Sigmoid colon (tissue), 7 donors: Measurements from ENCODE around the gene TSPAN15. TPM values are rescaled to one million over a fixed set of nuclear protein-coding genes. Genes with fewer than 3 reads are reported as not detected.
A peak's percentile ranks its signal among the peaks of the same experiment; 100 is the strongest.

Experiments
- DNase-seq: peaks from one replicate; pipeline ENCODE4 v3.0.0-alpha.2; 2019
- H3K27ac ChIP-seq, 4 donors: fragments of 200-600 bp; sonication (generic); one replicate each; pipeline ENCODE4 v1.5.1; 2016 to 2019; ENCODE audit warnings: mild to moderate bottlenecking in 1 of 4
- H3K27me3 ChIP-seq, 3 donors: fragments of 200-600 bp; sonication (generic); one replicate each; pipeline ENCODE4 v1.5.1; 2019; ENCODE audit warnings: mild to moderate bottlenecking in 1 of 3
- H3K36me3 ChIP-seq, 4 donors: fragments of 200-600 bp; sonication (generic); one replicate each; pipeline ENCODE4 v1.5.1; 2016 to 2019
- H3K4me1 ChIP-seq, 4 donors: fragments of 200-600 bp; sonication (generic); one replicate each; pipeline ENCODE4 v1.5.1; 2017 to 2019
- H3K4me3 ChIP-seq, 4 donors: fragments of 200-600 bp; sonication (generic); one replicate each; pipeline ENCODE4 v1.5.1; 2017 to 2019; ENCODE audit warnings: mild to moderate bottlenecking in 2 of 4, moderate library complexity in 1 of 4
- H3K9me3 ChIP-seq, 4 donors: fragments of 200-600 bp in 3 of 4; sonication (generic) in 3 of 4; one replicate each; pipeline versions ENCODE4 v1.5.1 to v1.6.1; 2013 to 2019
- CTCF ChIP-seq, 4 experiments: fragments of 450-650 bp in 3 of 4; fragments of 200-600 bp in 1 of 4; IDR thresholded peaks; one replicate each; pipeline ENCODE4 v1.5.1; 2016 to 2019; ENCODE audit warnings: antibody characterized with exemption in 4 of 4, mild to moderate bottlenecking in 3 of 4, moderate library complexity in 2 of 4
- EP300 ChIP-seq, 4 donors: sonication (generic); formaldehyde crosslinking; IDR thresholded peaks; one replicate each; pipeline ENCODE4 v1.6.1; 2017; ENCODE audit warnings: antibody characterized with exemption in 4 of 4
- POLR2A ChIP-seq, 2 donors: fragments of 450-650 bp; IDR thresholded peaks; one replicate each; pipeline ENCODE4 v1.6.1; 2016; ENCODE audit warnings: antibody characterized with exemption in 2 of 2, mild to moderate bottlenecking in 2 of 2, moderate library complexity in 2 of 2
- POLR2AphosphoS5 ChIP-seq, 4 donors: sonication (generic); formaldehyde crosslinking; IDR thresholded peaks; one replicate each; pipeline ENCODE4 v1.6.1; 2017; ENCODE audit warnings: antibody characterized with exemption in 4 of 4
- whole genome bisulfite sequencing, 2 donors: extraction: QIAGEN DNeasy Blood & Tissue Kit; methylation state at CpG; one replicate each; pipeline ENCODE4 v1.1.7; 2013; 5-methylcytosine and 5-hydroxymethylcytosine counted together
- intact Hi-C: fragments of 100-400 bp; cut with DNase I; formaldehyde crosslinking; loops from one replicate; pipeline ENCODE4 v1.15.1; 2023
- polyA plus RNA-seq, 3 donors: library from polyadenylated mRNA; stranded (reverse); fragments of 200-250 nt; gene quantifications; one replicate each; pipeline ENCODE4 v1.2.3, GENCODE V29; 2013
- total RNA-seq, 4 donors: library from RNA; depleted of rRNA; stranded (reverse); fragments of >200 nt; gene quantifications; one replicate each; pipeline ENCODE4 v1.1.0, GENCODE V29; 2016
- donor health status: healthy with polysubstance abuse.
- donor health status: Bipolar disorder and iron deficiency.
- donor health status: healthy.

TSPAN15 gene
- total and polyA plus RNA-seq, 7 donors, result 43.0 to 100 (median 70.9) TPM

- no peak for DNase-seq
- H3K36me3 ChIP-seq, result peaks cover 0 to 17% (median 4%) of the 10 kb centered on the region in 4 donors
- H3K27me3 ChIP-seq, result no peaks in the 10 kb centered on the region
- intact Hi-C loops, result no loop called here
- peak overlapping the region; percentile 79 to 93 (median 92) for H3K27ac ChIP-seq
- H3K9me3 ChIP-seq, result no peaks in the 10 kb centered on the region
- WGBS, 2 donors, result 90 to 91% methylated on average over 9 of the region's 9 CpGs
- TF ChIP-seq POLR2AphosphoS5 (IDR thresholded peaks at IDR 0.05) (no peak), EP300 (IDR thresholded peaks at IDR 0.05) (no peak), POLR2A (IDR thresholded peaks at IDR 0.05) (no peak), CTCF (IDR thresholded peaks at IDR 0.05) (no peak)
- peaks cover 0 to 95% (median 90%) of the 10 kb centered on the region in 4 donors for H3K4me1 ChIP-seq
- H3K4me3 ChIP-seq, result no peak overlapping the region
These were observed 9.4 kb downstream of the TSPAN15 start for GRCh38 chr10:69460576-69461242.

- H3K27me3 ChIP-seq, result no peaks in the 10 kb centered on the region
- no peaks in the 10 kb centered on the region for H3K9me3 ChIP-seq
- WGBS, 2 donors, result 78 to 85% methylated on average over 5 of the region's 5 CpGs
- H3K36me3 ChIP-seq, result peaks cover 0 to 10% (median 4%) of the 10 kb centered on the region in 4 donors
- H3K4me3 ChIP-seq, result no peak overlapping the region
- peak overlapping the region; percentile 79 to 93 (median 92) for H3K27ac ChIP-seq
- intact Hi-C loops, result no loop called here
- no peak for DNase-seq
- TF ChIP-seq POLR2AphosphoS5 (IDR thresholded peaks at IDR 0.05) (no peak), EP300 (IDR thresholded peaks at IDR 0.05) (no peak), POLR2A (IDR thresholded peaks at IDR 0.05) (no peak)
- H3K4me1 ChIP-seq, result peaks cover 0 to 99% (median 94%) of the 10 kb centered on the region in 4 donors
These were observed 10.2 kb downstream of the TSPAN15 start for GRCh38 chr10:69461243-69462025.

- DNase-seq, result no peak
- H3K4me1 ChIP-seq, result peaks cover 0 to 99% (median 87%) of the 10 kb centered on the region in 4 donors
- H3K27ac ChIP-seq, result peak overlapping the region; percentile 79 to 93 (median 92)
- no peaks in the 10 kb centered on the region for H3K27me3 ChIP-seq
- TF ChIP-seq POLR2AphosphoS5 (IDR thresholded peaks at IDR 0.05) (no peak), EP300 (IDR thresholded peaks at IDR 0.05) (no peak), CTCF (IDR thresholded peaks at IDR 0.05) (no peak), POLR2A (IDR thresholded peaks at IDR 0.05) (no peak)
- no peaks in the 10 kb centered on the region for H3K9me3 ChIP-seq
- no peak overlapping the region for H3K4me3 ChIP-seq
- intact Hi-C loops, result no loop called here
- 83 to 90% methylated on average over 6 of the region's 6 CpGs for WGBS, 2 donors
- no peaks in the 10 kb centered on the region for H3K36me3 ChIP-seq
These were observed 12.6 kb downstream of the TSPAN15 start for GRCh38 chr10:69463886-69464285.

- intact Hi-C loops, result no loop called here
- Histone ChIP-seq H3K27ac (peak overlapping the region; percentile 79 to 93 (median 92)), H3K36me3 (no peaks in the 10 kb centered on the region), H3K9me3 (no peaks in the 10 kb centered on the region), H3K27me3 (no peaks in the 10 kb centered on the region), H3K4me1 (peaks cover 0 to 100% (median 87%) of the 10 kb centered on the region in 4 donors), H3K4me3 (no peak overlapping the region)
- DNase-seq, result no peak
- TF ChIP-seq POLR2AphosphoS5 (IDR thresholded peaks at IDR 0.05) (no peak), CTCF (IDR thresholded peaks at IDR 0.05) (no peak), POLR2A (IDR thresholded peaks at IDR 0.05) (no peak), EP300 (IDR thresholded peaks at IDR 0.05) (no peak)
- 76 to 77% methylated on average over 7 of the region's 7 CpGs for WGBS, 2 donors
These were observed 13.1 kb downstream of the TSPAN15 start for GRCh38 chr10:69464401-69464800.

- intact Hi-C loops, result no loop called here
- no peak for TF ChIP-seq EP300 (IDR thresholded peaks at IDR 0.05)
- no peak for TF ChIP-seq POLR2AphosphoS5 (IDR thresholded peaks at IDR 0.05)
- TF ChIP-seq POLR2A (IDR thresholded peaks at IDR 0.05), result no peak
- WGBS, 2 donors, result 51 to 60% methylated on average over 2 of the region's 2 CpGs
- no peaks in the 10 kb centered on the region for H3K27me3 ChIP-seq
- peak overlapping the region; percentile 79 to 93 (median 92) for H3K27ac ChIP-seq
- H3K4me1 ChIP-seq, result peaks cover 0 to 97% (median 83%) of the 10 kb centered on the region in 4 donors
- H3K9me3 ChIP-seq, result no peaks in the 10 kb centered on the region
- H3K4me3 ChIP-seq, result no peak overlapping the region
- no peaks in the 10 kb centered on the region for H3K36me3 ChIP-seq
- peak; percentile 79 for DNase-seq
These were observed 13.6 kb downstream of the TSPAN15 start for GRCh38 chr10:69464801-69465401.
